RPMI8226 (cell line): ENCODE results near the gene REXO4.
A peak's percentile ranks its signal among the peaks of the same experiment; 100 is the strongest.

Experiments used
- DNase-seq: peaks from one replicate; pipeline ENCODE4 v3.0.0-alpha.2; 2015

Gene REXO4

GRCh38 chr9:133362359-133363044 lies 55.3 kb downstream of the REXO4 start:
- no peak for DNase-seq

- DNase-seq = no peak
Measured at GRCh38 chr9:133361507-133362092, 56.2 kb downstream of the REXO4 start.

- DNase-seq = no peak
Measured at GRCh38 chr9:133360400-133361393, 57.1 kb downstream of the REXO4 start.

- no peak for DNase-seq
Measured at GRCh38 chr9:133359399-133360175, 58.2 kb downstream of the REXO4 start.

GRCh38 chr9:133357656-133358055 lies 60.2 kb downstream of the REXO4 start:
- no peak for DNase-seq

GRCh38 chr9:133356391-133357091 lies 61.3 kb downstream of the REXO4 start, which contains the start of the genes SURF1 and SURF2:
Gene SURF1 (minus strand): TSS chr9:133356487. CDS start chr9:133356453, 34 bp downstream.
Gene SURF2 (plus strand): TSS chr9:133356550. CDS start chr9:133356593, 43 bp downstream.
- DNase-seq = peak; percentile 95
